ENCODE results near the gene TCTN1. TPM values are rescaled to one million over a fixed set of nuclear protein-coding genes. Genes with fewer than 3 reads are reported as not detected.

TCTN1 gene
- total RNA-seq, 4 donors from 2014 or later: 28.5 to 71.2 (median 35.1) TPM

GRCh38 chr12:110575326-110575725 lies 38.6 kb upstream of the TCTN1 start:
- no peaks in the 10 kb centered on the region for H3K27me3 ChIP-seq
- no peaks in the 10 kb centered on the region for H3K36me3 ChIP-seq
- DNase-seq: no peak
- peak overlapping the region; percentile 87 to 92 (median 88) for H3K27ac ChIP-seq
- no peak overlapping the region for H3K4me3 ChIP-seq
- 23 to 60% methylated on average over 1 of the region's 1 CpG for WGBS, 2 donors (ENCODE audit: low coverage in 1 of 2)
- intact Hi-C loops (cut with DNase I; ENCODE audit: low total_unique reads): no loop called here
- in situ Hi-C loops (cut with MboI; ENCODE audit: low pct_ligation_motif_present in 1 of 4, low pct_unique_long_range_greater_than_20kb in 1 of 4, low sequenced_read_pairs in 3 of 4): no loop called here
- peaks cover 33 to 72% (median 61%) of the 10 kb centered on the region in 4 donors for H3K4me1 ChIP-seq
- peak in 2 of 3 donors; percentile 31 to 57 for TF ChIP-seq POLR2AphosphoS5 (IDR thresholded peaks at IDR 0.05)
- TF ChIP-seq POLR2A (IDR thresholded peaks at IDR 0.05): no peak
- no peak for TF ChIP-seq CTCF (IDR thresholded peaks at IDR 0.05)
- TF ChIP-seq EP300 (IDR thresholded peaks at IDR 0.05; ENCODE audit: low read depth): no peak
- H3K9me3 ChIP-seq: peaks cover 10 to 12% of the 10 kb centered on the region in 2 donors

GRCh38 chr12:110576504-110576903 lies 37.4 kb upstream of the TCTN1 start:
- in situ Hi-C loops (cut with MboI; ENCODE audit: low pct_ligation_motif_present in 1 of 4, low pct_unique_long_range_greater_than_20kb in 1 of 4, low sequenced_read_pairs in 3 of 4): no loop called here
- peak overlapping the region; percentile 87 to 92 (median 88) for H3K27ac ChIP-seq
- 87 to 100% methylated on average over 1 to 2 of the region's 2 CpGs for WGBS, 2 donors (ENCODE audit: low coverage in 1 of 2)

DNA sequence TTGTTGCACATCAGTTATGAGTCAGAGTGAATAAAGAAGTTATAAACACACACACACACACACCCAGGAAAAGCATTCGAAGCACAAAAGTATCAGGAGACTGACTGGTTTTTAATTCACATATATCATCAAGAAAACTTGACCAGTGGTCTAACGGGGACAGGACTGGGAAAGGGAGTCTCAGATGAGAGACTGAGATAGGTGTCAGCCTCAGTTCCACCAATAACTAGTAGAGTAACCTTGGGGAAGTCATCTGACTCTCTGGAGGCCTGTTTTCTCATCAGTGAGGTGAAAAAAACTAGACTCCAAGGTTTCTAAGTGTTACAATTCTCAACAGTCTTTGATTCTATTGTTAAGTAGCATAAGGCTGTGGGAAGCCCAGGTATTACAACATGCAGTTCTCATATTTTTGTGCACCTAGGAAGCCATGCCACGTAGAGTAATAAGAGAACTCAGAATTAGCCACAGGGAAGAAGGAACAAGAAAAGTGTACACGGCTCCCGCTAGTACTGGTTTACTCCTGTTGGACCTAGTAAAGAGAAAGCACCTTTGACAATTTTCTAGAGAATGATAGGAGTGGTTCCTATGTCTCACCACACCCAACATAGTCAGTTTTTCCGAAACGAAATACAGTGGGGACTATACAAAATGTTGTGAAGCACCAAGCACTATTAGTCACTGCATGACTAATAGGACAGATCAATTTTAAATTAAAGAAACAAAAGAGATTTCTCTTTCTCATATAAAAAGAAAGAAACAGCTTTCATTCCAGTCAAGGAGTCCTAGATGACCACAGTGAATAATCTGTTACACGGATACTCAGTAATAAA lies 35.9 kb upstream of the TCTN1 start:
- 24 to 26% methylated on average over 7 to 8 of the region's 8 CpGs for WGBS, 2 donors (ENCODE audit: low coverage in 1 of 2)
- in situ Hi-C loops (cut with MboI; ENCODE audit: low pct_ligation_motif_present in 1 of 4, low pct_unique_long_range_greater_than_20kb in 1 of 4, low sequenced_read_pairs in 3 of 4): no loop called here
- intact Hi-C loops (cut with DNase I; ENCODE audit: low total_unique reads): no loop called here
- Histone ChIP-seq H3K27me3 (no peaks in the 10 kb centered on the region), H3K27ac (peak overlapping the region; percentile 87 to 92 (median 88)), H3K4me3 (peak overlapping the region in 1 of 4 donors; percentile 16), H3K4me1 (peaks cover 38 to 84% (median 73%) of the 10 kb centered on the region in 4 donors), H3K36me3 (no peaks in the 10 kb centered on the region), H3K9me3 (no peaks in the 10 kb centered on the region)
- DNase-seq: peak; percentile 42
- TF ChIP-seq POLR2AphosphoS5 (IDR thresholded peaks at IDR 0.05) (peak; percentile 5 to 67 (median 28)), POLR2A (IDR thresholded peaks at IDR 0.05) (no peak), CTCF (IDR thresholded peaks at IDR 0.05) (peak in 1 of 5 experiments; percentile 5), EP300 (IDR thresholded peaks at IDR 0.05; ENCODE audit: low read depth) (no peak)

More at GRCh38 chr12:110576504-110576903, 37.4 kb upstream of the TCTN1 start:
- intact Hi-C loops (cut with DNase I; ENCODE audit: low total_unique reads): no loop called here
- no peak overlapping the region for H3K4me3 ChIP-seq
- no peaks in the 10 kb centered on the region for H3K27me3 ChIP-seq
- H3K9me3 ChIP-seq: peaks cover 9% of the 10 kb centered on the region in 2 donors
- H3K4me1 ChIP-seq: peaks cover 38 to 83% (median 72%) of the 10 kb centered on the region in 4 donors
- DNase-seq: no peak
- H3K36me3 ChIP-seq: no peaks in the 10 kb centered on the region
- TF ChIP-seq POLR2A (IDR thresholded peaks at IDR 0.05) (no peak), POLR2AphosphoS5 (IDR thresholded peaks at IDR 0.05) (no peak), EP300 (IDR thresholded peaks at IDR 0.05; ENCODE audit: low read depth) (no peak), CTCF (IDR thresholded peaks at IDR 0.05) (no peak)

GRCh38 chr12:110578694-110579534 lies 35.0 kb upstream of the TCTN1 start:
- 58 to 66% methylated on average over 6 to 13 of the region's 13 CpGs for WGBS, 2 donors (ENCODE audit: low coverage in 1 of 2)
- in situ Hi-C loops (cut with MboI; ENCODE audit: low pct_ligation_motif_present in 1 of 4, low pct_unique_long_range_greater_than_20kb in 1 of 4, low sequenced_read_pairs in 3 of 4): no loop called here
- Histone ChIP-seq H3K4me3 (peak overlapping the region in 1 of 4 donors; percentile 7), H3K27ac (peak overlapping the region; percentile 87 to 92 (median 88)), H3K9me3 (no peaks in the 10 kb centered on the region), H3K4me1 (peaks cover 42 to 82% (median 73%) of the 10 kb centered on the region in 4 donors), H3K27me3 (no peaks in the 10 kb centered on the region), H3K36me3 (no peaks in the 10 kb centered on the region)
- no peak for TF ChIP-seq CTCF (IDR thresholded peaks at IDR 0.05)
- no peak for TF ChIP-seq EP300 (IDR thresholded peaks at IDR 0.05; ENCODE audit: low read depth)
- intact Hi-C loops (cut with DNase I; ENCODE audit: low total_unique reads): no loop called here
- no peak for DNase-seq
